HL-60/S4 treated with retinoic acid at 250 ng/mL for 4 days and 3 days (cell line): Measurements from ENCODE around the gene STX19.
"Not testable (repeated sequence)": the region's sequence is repeated elsewhere in the genome, so short reads cannot be mapped to it uniquely, and the experiment has no call there.

ENCODE experiments used
- in situ Hi-C: fragments of 300-500 bp; cut with MboI; formaldehyde crosslinking; loops from 2 replicates; pipeline ENCODE4 v1.7.0; 2022; ENCODE audit warnings: low sequenced_read_pairs

Gene STX19

DNA sequence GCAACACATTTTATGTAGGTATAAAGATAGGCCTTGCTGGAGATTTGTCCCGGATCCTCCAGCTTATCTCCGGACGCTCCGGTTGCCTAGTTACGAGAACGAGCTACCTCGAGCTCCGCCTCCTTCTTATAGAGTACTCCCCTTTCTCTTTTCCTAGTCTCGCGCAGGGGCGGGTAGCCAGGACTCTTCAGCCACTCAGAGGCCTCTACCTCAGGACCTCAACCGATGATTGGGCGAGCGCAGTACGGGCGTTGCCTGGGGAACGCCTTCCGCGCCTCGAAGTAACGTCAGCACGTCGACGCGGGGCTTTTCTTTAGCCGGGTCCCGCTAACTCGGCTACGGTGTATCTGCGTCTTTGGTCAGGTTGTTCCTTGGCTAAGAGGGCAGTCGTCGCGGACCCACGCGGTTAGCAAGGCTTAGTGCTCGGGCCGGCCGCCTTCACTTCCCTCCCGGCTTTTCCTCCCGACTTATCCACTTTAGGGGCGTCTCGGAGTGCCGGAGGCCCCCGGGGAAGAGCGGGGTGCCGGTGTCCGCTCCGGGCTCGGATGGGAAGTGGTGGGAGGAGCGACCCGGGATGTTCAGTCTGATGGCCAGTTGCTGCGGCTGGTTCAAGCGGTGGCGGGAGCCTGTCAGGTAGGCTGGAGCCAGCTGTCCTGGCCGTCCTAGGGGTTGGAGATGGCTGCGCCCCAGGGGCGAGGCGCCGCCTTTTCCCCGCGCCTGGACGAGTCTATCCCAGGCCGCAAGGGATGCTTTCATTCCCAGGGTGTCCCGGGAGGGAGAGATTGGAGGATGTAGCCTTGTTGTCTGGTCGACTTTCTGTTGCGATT is 48.3 kb downstream of the STX19 start, which contains the start of gene ARL13B:
Gene ARL13B (plus strand): TSS at position 306 of the 827 bp plus-strand sequence. CDS start 269 bp downstream, at position 575.
- in situ Hi-C loops: no loop called here

DNA sequence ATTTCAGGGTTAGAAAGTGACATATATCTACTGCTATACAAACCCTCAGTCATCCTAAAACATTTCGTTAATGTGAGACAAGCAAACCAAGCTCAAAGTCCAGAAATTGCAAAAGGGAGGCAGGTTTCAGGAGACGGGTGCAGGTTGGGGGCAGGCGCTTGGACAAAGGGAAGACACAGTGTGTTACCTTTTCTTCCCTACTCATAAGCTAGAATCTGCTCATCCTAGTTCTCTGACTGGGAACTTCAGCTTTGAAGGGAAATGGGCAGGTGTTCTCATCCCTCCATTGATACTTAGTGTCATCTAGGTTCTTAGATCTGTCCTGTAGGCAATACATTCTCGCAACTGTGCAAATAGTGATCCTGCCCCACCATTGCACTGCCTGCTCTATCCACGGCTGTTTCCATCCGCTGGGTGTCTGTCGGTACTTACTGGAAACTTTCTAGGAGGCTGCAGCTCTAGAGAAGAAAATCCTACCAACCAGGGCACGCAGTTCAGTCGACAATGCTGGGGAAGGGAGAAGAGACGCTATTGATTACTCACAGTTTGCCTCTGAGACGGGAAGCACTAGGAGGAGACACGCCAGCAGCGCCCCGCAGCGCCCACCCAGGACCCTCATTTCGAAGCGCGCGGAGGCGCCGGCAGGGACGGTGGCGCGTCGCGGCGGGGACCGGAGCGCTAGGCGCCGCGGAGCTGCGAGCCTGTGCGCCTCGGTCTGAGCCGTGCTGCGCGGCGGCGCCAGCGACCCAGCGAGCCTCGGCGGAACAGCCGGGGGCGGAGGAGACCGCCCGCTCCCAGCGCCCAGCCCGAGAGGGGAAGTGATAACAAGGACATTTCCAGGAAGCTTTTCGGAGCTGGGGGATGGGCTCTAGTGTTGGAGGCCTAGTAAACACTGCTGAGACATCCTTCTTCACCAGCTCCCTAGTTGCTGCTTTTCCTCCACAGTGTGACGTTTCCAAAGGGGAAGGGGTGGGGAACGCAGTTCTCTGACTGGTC is 55.0 kb downstream of the STX19 start, which contains the start of gene PROS1:
Gene PROS1 (minus strand): TSS at position 766 of the 996 bp plus-strand sequence. CDS start 147 bp downstream, at position 619.
- in situ Hi-C loops: no loop called here

DNA sequence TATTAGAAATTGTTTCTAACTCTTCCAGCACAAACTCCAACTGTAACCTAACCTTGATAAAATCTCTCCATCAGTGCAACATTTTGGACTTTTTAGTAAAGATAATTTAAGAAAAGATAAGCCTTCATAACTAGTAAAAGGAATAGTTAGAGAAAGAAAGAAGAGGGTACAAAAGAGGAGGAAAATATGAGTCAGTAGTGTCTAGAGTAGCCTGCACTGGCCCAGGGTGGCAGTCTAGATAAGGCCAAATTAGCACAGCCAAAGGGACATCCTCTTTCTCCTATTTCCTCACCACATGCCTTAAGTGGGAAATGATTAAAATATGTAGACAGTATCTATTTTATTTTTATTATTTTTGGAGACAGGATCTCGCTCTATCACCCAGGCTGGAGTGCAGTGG is 58.4 kb downstream of the STX19 start:
- in situ Hi-C loops: no loop called here

DNA sequence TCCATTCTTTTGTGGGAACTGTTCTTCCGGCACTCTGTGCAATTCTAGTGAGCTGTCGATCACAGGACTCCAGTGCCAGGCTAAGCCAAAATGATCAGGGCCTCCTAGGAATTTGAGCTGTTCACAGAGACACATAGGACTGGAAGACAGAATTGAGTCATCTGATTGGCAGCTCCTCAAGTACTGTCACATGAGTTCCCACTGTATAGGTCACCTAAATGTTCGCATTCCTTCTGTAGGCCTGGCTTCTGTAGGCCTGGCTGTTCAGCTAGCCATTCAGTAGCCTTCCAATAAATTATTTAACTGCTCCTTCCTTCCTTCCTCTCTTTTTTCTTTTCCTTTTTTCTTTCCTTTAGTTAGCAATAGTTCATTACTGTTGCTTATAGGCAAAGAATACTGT is 59.0 kb downstream of the STX19 start:
- in situ Hi-C loops: no loop called here

DNA sequence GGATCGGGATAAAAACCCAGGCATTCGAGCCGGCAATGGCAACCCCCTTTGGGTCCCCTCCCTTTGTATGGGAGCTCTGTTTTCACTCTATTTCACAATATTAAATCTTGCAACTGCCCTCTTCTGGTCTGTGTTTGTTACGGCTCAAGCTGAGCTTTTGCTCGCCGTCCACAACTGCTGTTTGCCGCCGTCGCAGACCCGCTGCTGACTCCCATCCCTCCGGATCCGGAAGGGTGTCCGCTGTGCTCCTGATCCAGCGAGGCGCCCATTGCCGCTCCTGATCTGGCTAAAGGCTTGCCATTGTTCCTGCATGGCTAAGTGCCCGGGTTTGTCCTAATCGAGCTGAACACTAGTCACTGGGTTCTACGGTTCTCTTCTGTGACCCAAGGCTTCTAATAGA is 63.3 kb downstream of the STX19 start:
- in situ Hi-C loops: not testable (repeated sequence)
